Neuron (in vitro differentiated cells): ENCODE data around the gene HMX1.

Experiments used
- H2AFZ ChIP-seq: one replicate; pipeline ENCODE4 v1.6.1; 2013; ENCODE audit warnings: low read depth, mild to moderate bottlenecking, inconsistent platforms, low read length, moderate library complexity
- H3K27me3 ChIP-seq: one replicate; pipeline ENCODE4 v1.6.1; 2013; ENCODE audit warnings: low read length; ENCODE audit not compliant: insufficient read depth
- H3K36me3 ChIP-seq: one replicate; pipeline ENCODE4 v1.6.1; 2013; ENCODE audit warnings: low read length; ENCODE audit not compliant: insufficient read depth
- H3K4me1 ChIP-seq: one replicate; pipeline ENCODE4 v1.6.1; 2013; ENCODE audit warnings: low read length; ENCODE audit not compliant: insufficient read depth
- H3K4me3 ChIP-seq: 2 replicates; pipeline ENCODE4 v1.5.1; 2013; ENCODE audit warnings: mild to moderate bottlenecking, low read length, moderate library complexity
- H3K9me3 ChIP-seq: one replicate; pipeline ENCODE4 v1.6.1; 2013; ENCODE audit warnings: low read length

HMX1 gene

GRCh38 chr4:8866828-8867623 is 4.6 kb downstream of the HMX1 start:
- Histone ChIP-seq H3K9me3 (no peaks in the 10 kb centered on the region), H3K4me3 (no peak overlapping the region), H3K4me1 (no peaks in the 10 kb centered on the region), H2AFZ (no peak overlapping the region), H3K36me3 (no peaks in the 10 kb centered on the region), H3K27me3 (peaks cover 96% of the 10 kb centered on the region)

GRCh38 chr4:8866421-8866820 is 5.2 kb downstream of the HMX1 start:
- H3K4me3 ChIP-seq = no peak overlapping the region
- H3K4me1 ChIP-seq = no peaks in the 10 kb centered on the region
- H3K9me3 ChIP-seq = no peaks in the 10 kb centered on the region
- H3K27me3 ChIP-seq = peaks cover 100% of the 10 kb centered on the region
- no peak overlapping the region for H2AFZ ChIP-seq
- H3K36me3 ChIP-seq = no peaks in the 10 kb centered on the region

- Histone ChIP-seq H3K36me3 (no peaks in the 10 kb centered on the region), H3K4me3 (no peak overlapping the region), H3K27me3 (peaks cover 100% of the 10 kb centered on the region), H3K4me1 (no peaks in the 10 kb centered on the region), H3K9me3 (no peaks in the 10 kb centered on the region), H2AFZ (no peak overlapping the region)
These were observed 5.8 kb downstream of the HMX1 start for GRCh38 chr4:8865681-8866310.

GRCh38 chr4:8864912-8865680 is 6.5 kb downstream of the HMX1 start:
- Histone ChIP-seq H3K4me1 (no peaks in the 10 kb centered on the region), H3K36me3 (no peaks in the 10 kb centered on the region)

GRCh38 chr4:8863686-8864682 is 7.7 kb downstream of the HMX1 start:
- Histone ChIP-seq H3K27me3 (peaks cover 99% of the 10 kb centered on the region), H3K4me1 (no peaks in the 10 kb centered on the region), H3K36me3 (no peaks in the 10 kb centered on the region), H2AFZ (no peak overlapping the region), H3K9me3 (no peaks in the 10 kb centered on the region), H3K4me3 (no peak overlapping the region)

More at GRCh38 chr4:8864912-8865680, 6.5 kb downstream of the HMX1 start:
- H3K27me3 ChIP-seq = peaks cover 100% of the 10 kb centered on the region
- H2AFZ ChIP-seq = no peak overlapping the region
- no peaks in the 10 kb centered on the region for H3K9me3 ChIP-seq
- H3K4me3 ChIP-seq = no peak overlapping the region

- Histone ChIP-seq H3K9me3 (no peaks in the 10 kb centered on the region), H2AFZ (no peak overlapping the region), H3K36me3 (no peaks in the 10 kb centered on the region), H3K4me3 (no peak overlapping the region), H3K4me1 (no peaks in the 10 kb centered on the region), H3K27me3 (peaks cover 99% of the 10 kb centered on the region)
These were observed 8.6 kb downstream of the HMX1 start for GRCh38 chr4:8862800-8863685.

- Histone ChIP-seq H3K9me3 (no peaks in the 10 kb centered on the region), H3K36me3 (no peaks in the 10 kb centered on the region), H3K4me1 (no peaks in the 10 kb centered on the region), H3K27me3 (peaks cover 99% of the 10 kb centered on the region), H3K4me3 (no peak overlapping the region), H2AFZ (no peak overlapping the region)
These were observed 9.3 kb downstream of the HMX1 start for GRCh38 chr4:8862334-8862733.

- no peaks in the 10 kb centered on the region for H3K4me1 ChIP-seq
- no peak overlapping the region for H3K4me3 ChIP-seq
- no peaks in the 10 kb centered on the region for H3K9me3 ChIP-seq
- H2AFZ ChIP-seq = no peak overlapping the region
- no peaks in the 10 kb centered on the region for H3K36me3 ChIP-seq
- H3K27me3 ChIP-seq = peaks cover 99% of the 10 kb centered on the region
These were observed 9.9 kb downstream of the HMX1 start for GRCh38 chr4:8861576-8862295.

GRCh38 chr4:8860892-8861575 is 10.6 kb downstream of the HMX1 start:
- Histone ChIP-seq H2AFZ (no peak overlapping the region), H3K4me3 (no peak overlapping the region), H3K4me1 (no peaks in the 10 kb centered on the region), H3K27me3 (peaks cover 99% of the 10 kb centered on the region), H3K36me3 (no peaks in the 10 kb centered on the region), H3K9me3 (no peaks in the 10 kb centered on the region)

- Histone ChIP-seq H2AFZ (no peak overlapping the region), H3K27me3 (peaks cover 99% of the 10 kb centered on the region), H3K4me1 (no peaks in the 10 kb centered on the region), H3K36me3 (no peaks in the 10 kb centered on the region), H3K9me3 (no peaks in the 10 kb centered on the region), H3K4me3 (no peak overlapping the region)
These were observed 11.3 kb downstream of the HMX1 start for GRCh38 chr4:8860096-8860891.
